ENCODE data around the gene CTPS2.

DNA sequence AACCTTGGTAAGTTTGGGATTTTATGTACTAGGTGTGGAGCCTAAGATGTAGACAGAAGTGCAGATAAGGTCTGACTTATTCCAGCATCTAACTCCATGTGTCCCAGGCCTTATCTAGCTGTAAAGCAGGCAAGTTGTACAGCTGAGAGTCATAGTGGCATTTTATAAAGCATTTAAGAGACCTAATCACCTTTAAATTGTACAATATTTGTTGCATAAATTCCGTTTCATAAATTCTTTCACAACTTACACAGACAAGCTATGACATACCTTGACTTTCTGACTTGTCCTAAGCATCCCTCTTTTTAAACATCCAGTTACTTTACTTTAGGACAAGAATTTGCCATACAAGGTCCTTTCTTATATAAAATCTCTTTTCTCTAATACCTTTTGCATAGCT, 18.0 kb upstream of the CTPS2 start:
- TF ChIP-seq RFX5 (IDR thresholded peaks at IDR 0.05; ENCODE audit: low read depth, low read length), result no peak
- TF ChIP-seq IRF4 (IDR thresholded peaks at IDR 0.05; ENCODE audit: low read depth, low read length), result no peak
- TF ChIP-seq EZH2 (IDR thresholded peaks at IDR 0.05; ENCODE audit: borderline replicate concordance, control insufficient read depth, low read depth, low read length), result no peak
- TF ChIP-seq BACH1 (IDR thresholded peaks at IDR 0.05; ENCODE audit: borderline replicate concordance), result no peak
- TF ChIP-seq NR2C2 (IDR thresholded peaks at IDR 0.05; ENCODE audit: borderline replicate concordance, control insufficient read depth, insufficient read length, low read depth), result no peak
- no peak for TF ChIP-seq POLR2A (IDR thresholded peaks at IDR 0.05; ENCODE audit: low read depth, low read length)
- TF ChIP-seq CHD1 (IDR thresholded peaks at IDR 0.05; ENCODE audit: low read depth, low read length), result no peak
- TF ChIP-seq CTCF (IDR thresholded peaks at IDR 0.05 in 2 of 3, conservative IDR thresholded peaks at IDR 0.05 in 1 of 3; ENCODE audit: control insufficient read depth in 2 of 3, extremely low read depth in 1 of 3, insufficient read depth in 1 of 3, low read depth in 3 of 3, low read length in 3 of 3), result no peak
- TF ChIP-seq, protein P1, sequence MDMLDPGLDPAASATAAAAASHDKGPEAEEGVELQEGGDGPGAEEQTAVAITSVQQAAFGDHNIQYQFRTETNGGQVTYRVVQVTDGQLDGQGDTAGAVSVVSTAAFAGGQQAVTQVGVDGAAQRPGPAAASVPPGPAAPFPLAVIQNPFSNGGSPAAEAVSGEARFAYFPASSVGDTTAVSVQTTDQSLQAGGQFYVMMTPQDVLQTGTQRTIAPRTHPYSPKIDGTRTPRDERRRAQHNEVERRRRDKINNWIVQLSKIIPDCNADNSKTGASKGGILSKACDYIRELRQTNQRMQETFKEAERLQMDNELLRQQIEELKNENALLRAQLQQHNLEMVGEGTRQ (IDR thresholded peaks at IDR 0.05; ENCODE audit: borderline replicate concordance, low read depth, low read length), result no peak
- no peak for TF ChIP-seq HDAC2 (IDR thresholded peaks at IDR 0.05)
- no peak for TF ChIP-seq CREB1 (IDR thresholded peaks at IDR 0.05; ENCODE audit: low read depth)
